ENCODE results near the gene TRMT11. TPM values are rescaled to one million over a fixed set of nuclear protein-coding genes. Genes with fewer than 3 reads are reported as not detected.

TRMT11 gene
- total and polyA plus RNA-seq, 2 of the 13 experiments (the other 11 are each of a cell fraction or from before 2014, with no cell fraction given), result 42.2 to 81.9 TPM

GRCh38 chr6:125945378-125946141 lies 40.8 kb upstream of the TRMT11 start (continued):
- TF ChIP-seq ARID3A (IDR thresholded peaks at IDR 0.05; ENCODE audit: low read depth, low read length) (peak; percentile 86), ZNF160 (CRISPR knock-in tag; IDR thresholded peaks at IDR 0.05) (no peak), TFE3 (CRISPR knock-in tag; IDR thresholded peaks at IDR 0.05) (no peak), SOX6 (IDR thresholded peaks at IDR 0.05) (no peak), SOX6 (CRISPR knock-in tag; IDR thresholded peaks at IDR 0.05) (peak; percentile 43; the same call in 1 of the 2 replicates), FOXA3 (CRISPR knock-in tag; IDR thresholded peaks at IDR 0.05) (peak; percentile 43; the same call in 1 of the 2 replicates), BATF2 (CRISPR knock-in tag; IDR thresholded peaks at IDR 0.05) (no peak), CREM (IDR thresholded peaks at IDR 0.05) (peak; percentile 61), CREM (CRISPR knock-in tag; IDR thresholded peaks at IDR 0.05) (no peak), SMARCC2 (IDR thresholded peaks at IDR 0.05) (no peak), HES4 (CRISPR knock-in tag; IDR thresholded peaks at IDR 0.05; ENCODE audit: borderline replicate concordance) (no peak), SAP130 (CRISPR knock-in tag; IDR thresholded peaks at IDR 0.05; ENCODE audit: low read depth) (peak; percentile 71), MAZ (IDR thresholded peaks at IDR 0.05; ENCODE audit: borderline replicate concordance, low read depth, low read length) (no peak), MAZ (CRISPR knock-in tag; IDR thresholded peaks at IDR 0.05; ENCODE audit: low read depth) (no peak), ZFP36L1 (CRISPR knock-in tag; IDR thresholded peaks at IDR 0.05) (no peak), ZNF329 (CRISPR knock-in tag; IDR thresholded peaks at IDR 0.05; ENCODE audit: low read depth) (no peak), HMGA1 (CRISPR knock-in tag; conservative IDR thresholded peaks at IDR 0.05) (no peak), NR0B2 (CRISPR knock-in tag; IDR thresholded peaks at IDR 0.05) (no peak), TERF1 (CRISPR knock-in tag; IDR thresholded peaks at IDR 0.05) (no peak), ZMYM3 (CRISPR knock-in tag; IDR thresholded peaks at IDR 0.05) (no peak), PREB (CRISPR knock-in tag; IDR thresholded peaks at IDR 0.05) (no peak), ZNF18 (CRISPR knock-in tag; IDR thresholded peaks at IDR 0.05; ENCODE audit: insufficient replicate concordance) (no peak)

Measured in HepG2 (cell line).